Tibial nerve (tissue), 3 donors: ENCODE measurements around the gene IL16.

Source experiments
- CTCF ChIP-seq, 5 experiments: fragments of 200-600 bp in 3 of 5; fragments of 450-650 bp in 2 of 5; sonication (generic) in 3 of 5; IDR thresholded peaks; one replicate each; pipeline ENCODE4 v1.5.1; 2016 to 2019; ENCODE audit warnings: antibody characterized with exemption in 5 of 5, mild to moderate bottlenecking in 3 of 5, moderate library complexity in 2 of 5
- POLR2A ChIP-seq, 2 donors: fragments of 450-650 bp; IDR thresholded peaks; one replicate each; pipeline ENCODE4 v1.6.1; 2017; ENCODE audit warnings: antibody characterized with exemption in 2 of 2, mild to moderate bottlenecking in 2 of 2, moderate library complexity in 2 of 2

- TF ChIP-seq CTCF (IDR thresholded peaks at IDR 0.05) (no peak), POLR2A (IDR thresholded peaks at IDR 0.05) (no peak)
Observed at GRCh38 chr15:81263477-81263876, 66.8 kb downstream of the IL16 start.
